Hematopoietic multipotent progenitor cell treated with erythropoietin and hydrocortisone succinate and interleukin-3 and kit ligand, for 15 days (in vitro differentiated cells): ENCODE results near the gene POLR1E.
"Not testable (repeated sequence)": the region's sequence is repeated elsewhere in the genome, so short reads cannot be mapped to it uniquely, and the experiment has no call there.

Experiments
- DNase-seq: peaks from one replicate; pipeline ENCODE4 v3.0.0-alpha.2; 2015; ENCODE audit warnings: low spot score

The POLR1E gene

DNA sequence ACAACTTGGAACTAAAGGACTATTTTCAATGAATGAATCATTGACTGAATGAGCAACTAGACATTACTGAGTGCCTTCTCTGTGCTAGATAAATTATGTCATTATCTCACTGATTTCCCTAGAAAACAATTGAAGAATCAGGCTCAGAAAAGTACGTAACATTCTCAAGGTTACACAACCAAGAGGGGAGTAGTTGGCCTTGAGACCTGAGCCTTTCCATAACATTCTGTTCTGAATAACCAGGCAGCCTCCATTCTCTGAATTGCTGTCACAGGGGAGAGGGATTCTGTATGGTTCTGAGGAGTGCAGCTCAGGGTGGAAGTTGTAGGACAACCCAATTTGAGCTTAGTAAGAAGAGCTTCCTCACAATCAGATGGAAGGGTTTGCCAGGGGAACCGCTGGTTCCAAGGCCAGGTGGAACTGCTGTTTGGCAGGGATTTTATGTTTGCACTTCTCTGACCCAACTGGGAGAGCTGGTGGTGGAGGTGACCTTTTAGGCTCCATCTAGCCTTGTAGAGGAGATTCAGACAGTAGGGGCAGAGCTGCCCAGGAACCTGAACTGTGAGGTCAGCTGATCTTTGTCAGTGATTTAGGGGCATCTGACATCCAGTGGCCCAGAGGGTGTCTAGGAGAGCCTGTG lies 16.3 kb downstream of the POLR1E start:
- DNase-seq, result no peak

- DNase-seq, result no peak
Measured at GRCh38 chr9:37503736-37504135, 18.0 kb downstream of the POLR1E start.

GRCh38 chr9:37504605-37505004 lies 18.9 kb downstream of the POLR1E start:
- DNase-seq, result no peak

DNA sequence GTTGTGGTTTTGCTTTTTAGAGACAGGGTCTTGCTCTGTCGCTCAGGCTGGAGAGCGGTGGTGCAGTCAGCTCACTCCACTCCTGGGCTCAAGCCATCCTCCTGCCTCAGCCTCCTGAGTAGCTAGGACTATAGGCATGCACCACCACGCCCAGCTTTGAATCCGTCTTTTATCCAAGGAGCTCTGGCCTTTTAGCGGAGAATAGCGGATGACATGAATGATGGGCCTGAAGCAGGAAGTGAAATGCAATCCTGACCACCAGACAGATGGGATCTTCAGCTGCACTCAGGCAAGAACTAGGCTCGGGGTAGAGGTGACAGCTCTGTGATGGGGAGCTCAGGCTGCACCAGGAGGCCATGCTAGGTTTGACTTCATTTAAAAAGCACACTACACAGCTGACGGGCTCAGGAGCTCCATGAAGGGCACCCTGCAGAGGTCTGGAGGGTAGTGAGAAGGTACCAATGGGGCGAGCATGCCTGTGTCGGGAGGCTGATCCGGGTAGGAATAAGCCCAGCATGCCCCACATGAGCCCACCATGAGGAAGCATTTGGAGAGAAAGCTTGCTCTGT lies 21.9 kb downstream of the POLR1E start:
- no peak for DNase-seq

DNA sequence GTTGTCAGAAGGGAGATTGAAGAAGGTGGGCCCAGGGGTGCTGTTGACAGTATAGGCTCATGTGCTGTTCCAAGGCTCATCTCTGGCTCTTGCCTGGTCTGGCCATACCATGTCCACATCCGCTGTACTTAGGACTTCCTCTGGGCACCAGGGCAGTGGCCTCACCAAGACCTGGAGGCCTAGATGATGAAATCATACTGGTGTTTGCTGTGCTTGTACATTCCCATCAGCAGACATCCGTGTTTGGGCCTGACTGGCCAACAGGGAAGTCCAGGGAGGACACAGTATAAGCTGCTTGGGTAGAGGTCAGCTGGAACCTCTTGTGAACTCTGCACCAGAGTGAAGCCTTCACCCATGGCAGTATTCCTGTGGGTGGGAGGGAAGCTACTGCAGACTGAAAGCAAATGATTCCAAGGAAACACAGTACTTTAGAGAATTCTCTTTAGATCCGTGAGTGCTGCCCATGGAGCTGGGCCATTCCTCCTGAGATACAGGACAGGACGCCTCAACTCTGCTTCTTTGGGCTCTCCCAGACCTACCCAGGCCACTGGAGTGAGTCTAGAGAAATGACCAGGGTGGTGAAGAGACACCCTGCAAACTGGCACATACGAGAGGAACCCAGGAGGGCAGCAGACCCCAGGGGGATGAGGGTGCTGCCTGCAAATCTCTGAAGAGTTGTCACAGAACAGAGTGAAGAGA lies 22.5 kb downstream of the POLR1E start:
- DNase-seq, result no peak

DNA sequence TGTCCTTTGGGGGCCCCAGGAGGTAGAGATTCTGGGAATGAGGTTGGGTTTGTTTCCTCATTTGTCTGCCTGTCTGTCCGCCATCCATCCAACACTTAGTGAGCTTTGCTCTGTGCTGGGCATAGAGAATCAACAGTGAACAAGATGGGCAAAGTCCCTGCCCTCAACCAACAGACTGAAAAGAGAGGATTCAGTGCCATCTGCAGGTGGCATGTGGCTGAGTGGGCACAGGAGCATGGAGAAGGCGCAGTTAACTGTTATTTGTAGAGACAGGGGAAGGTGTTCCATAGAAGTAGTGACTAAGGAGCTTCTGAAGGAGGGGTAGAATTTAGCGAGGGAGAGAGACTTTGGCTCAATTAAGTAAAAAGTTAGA lies 23.1 kb downstream of the POLR1E start:
- DNase-seq, result peak; percentile 8

DNA sequence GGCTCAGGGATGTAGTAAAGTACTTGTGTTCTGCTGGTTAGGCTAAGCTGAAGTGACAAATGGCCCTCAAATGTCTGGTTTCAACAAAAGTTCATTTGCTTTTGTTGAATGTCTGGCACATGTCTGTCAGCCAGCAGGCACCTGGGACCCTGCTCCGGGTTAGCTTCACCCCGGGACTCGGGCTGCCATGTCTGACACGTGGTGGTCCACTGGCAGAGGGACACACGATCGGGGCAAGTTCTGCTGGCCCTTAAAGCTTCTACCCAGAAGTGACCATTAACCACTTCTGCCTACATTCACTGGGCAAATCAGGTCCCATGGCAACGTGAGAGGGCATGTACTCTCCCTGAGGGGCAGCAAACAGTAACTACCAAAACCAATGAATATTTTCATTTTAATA lies 23.8 kb downstream of the POLR1E start:
- DNase-seq, result no peak

- not testable (repeated sequence) for DNase-seq
Measured at GRCh38 chr9:37510053-37510452, 24.3 kb downstream of the POLR1E start.

- no peak for DNase-seq
Measured at GRCh38 chr9:37511016-37512010, 25.6 kb downstream of the POLR1E start.

DNA sequence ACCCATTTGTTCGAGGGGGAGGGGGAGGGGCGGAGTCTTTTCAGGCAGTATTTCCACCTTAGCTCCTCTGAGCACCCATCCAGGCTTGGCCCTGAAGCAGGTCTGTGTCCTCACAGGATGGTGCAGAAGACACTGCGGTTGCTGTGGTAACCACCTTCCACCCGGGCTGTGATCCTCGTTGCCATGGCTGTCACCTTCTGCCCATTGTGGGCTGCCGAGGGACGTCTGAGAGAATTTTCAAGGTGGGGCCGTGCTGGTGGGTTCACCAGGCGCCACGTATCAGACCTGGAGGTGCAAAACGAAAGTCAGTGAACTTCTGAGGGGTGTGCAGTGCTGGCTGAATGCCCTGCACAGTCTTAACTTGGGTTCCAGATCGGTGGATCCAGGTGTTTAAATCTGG lies 26.7 kb downstream of the POLR1E start:
- DNase-seq, result no peak

DNA sequence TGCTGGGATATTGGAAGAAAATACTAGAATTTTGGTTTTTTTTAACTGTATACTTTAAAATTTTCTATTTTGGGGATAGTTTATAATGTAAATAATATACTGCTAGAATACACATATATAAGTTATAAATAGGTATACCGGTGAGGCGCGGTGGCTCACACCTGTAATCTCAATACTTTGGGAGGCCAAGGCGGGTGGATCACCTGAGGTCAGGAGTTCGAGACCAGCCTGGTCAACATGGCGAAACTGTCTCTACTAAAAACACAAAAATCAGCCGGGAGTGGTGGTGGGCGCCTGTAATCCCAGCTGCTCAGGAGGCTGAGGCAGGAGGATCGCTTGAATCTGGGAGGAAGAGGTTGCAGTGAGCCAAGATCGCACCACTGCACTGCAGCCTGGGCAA lies 28.7 kb downstream of the POLR1E start:
- not testable (repeated sequence) for DNase-seq

GRCh38 chr9:37514999-37515398 lies 29.3 kb downstream of the POLR1E start:
- no peak for DNase-seq

DNA sequence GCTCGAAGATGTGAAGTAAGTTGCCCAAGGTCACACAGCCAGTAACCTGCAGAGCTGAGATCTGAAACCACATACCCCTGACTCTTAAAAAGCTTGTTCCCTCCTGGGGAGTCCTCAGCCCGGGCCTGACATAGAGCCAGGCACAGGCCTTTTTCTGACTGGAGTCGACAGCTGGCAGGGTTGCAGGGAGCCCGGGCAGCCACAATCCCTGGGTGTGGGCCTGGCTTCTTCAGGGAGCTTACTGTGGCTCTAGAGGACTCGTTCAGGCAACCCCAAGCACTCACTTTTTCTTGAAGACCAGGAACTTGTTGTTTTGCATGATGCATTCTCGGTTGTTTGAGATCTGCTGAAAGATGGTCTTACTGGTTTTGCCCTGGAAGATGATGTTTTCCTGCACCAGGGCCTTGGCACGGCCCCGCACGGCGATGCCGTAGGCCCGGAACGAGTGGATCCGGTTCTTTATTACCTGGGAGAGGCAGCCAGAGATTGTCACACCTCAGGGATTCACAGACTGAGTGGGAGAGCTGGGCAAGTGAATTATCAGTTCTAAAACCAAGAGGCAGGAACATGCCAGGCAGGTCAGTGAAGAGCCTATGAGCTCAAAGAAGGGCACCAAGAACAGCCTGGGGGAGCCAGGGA lies 30.0 kb downstream of the POLR1E start:
- no peak for DNase-seq

- no peak for DNase-seq
Measured at GRCh38 chr9:37517923-37518322, 32.2 kb downstream of the POLR1E start.

DNA sequence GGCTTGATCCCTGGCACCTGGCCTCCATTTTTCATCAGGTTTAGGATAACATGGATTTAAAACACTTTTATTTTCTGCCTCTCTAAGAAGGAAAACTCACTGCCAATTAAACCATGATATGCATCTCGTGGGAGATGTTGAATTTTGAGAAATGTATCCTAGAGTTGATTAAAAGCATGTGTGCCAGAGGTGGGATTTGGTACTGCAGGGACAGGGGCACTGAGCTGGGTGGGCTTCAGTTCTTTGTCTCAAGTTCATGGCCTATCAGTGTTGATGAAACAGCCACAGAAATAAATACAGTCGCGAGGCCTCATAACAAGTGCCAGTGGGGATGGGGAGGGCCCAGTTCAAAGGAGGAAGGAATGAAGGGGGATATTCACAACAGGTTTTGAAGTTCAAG lies 34.9 kb downstream of the POLR1E start:
- no peak for DNase-seq

DNA sequence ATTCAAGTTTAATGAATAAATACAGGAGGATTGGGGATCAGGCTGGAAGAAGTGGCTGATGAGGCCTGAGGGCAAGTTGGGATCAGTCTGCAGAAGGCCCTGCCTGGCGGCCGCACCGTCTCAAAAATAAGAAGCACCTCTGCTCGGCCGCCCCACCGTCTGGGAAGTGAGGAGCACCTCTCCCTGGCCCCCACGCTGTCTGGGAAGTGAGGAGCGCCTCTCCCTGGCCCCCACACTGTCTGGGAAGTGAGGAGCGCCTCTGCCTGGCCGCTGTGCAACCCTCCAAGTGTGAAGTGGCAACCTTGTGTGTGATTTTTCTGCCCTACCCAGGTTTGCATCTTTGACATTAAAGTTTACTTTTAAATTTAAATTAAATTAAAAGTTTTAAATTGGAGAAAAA lies 35.4 kb downstream of the POLR1E start:
- no peak for DNase-seq

DNA sequence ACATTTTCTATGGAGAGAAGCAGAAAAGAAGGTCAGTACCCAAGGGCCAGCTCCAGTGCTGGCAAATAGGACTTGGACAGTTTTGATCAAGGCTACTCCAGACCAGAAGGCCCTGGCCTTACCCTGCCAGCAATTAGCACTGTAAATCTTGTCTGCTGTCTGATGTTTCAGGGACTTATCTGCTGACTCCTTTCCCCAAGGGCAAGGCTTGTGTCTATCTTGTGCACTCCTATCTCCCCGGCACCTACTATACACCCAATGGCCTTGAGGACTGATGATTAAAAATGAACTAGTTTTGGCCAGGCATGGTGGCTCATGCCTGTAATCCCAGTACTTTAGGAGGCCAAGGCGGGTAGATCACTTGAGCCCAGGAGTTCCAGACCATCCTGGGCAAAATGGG lies 37.2 kb downstream of the POLR1E start:
- DNase-seq, result no peak

DNA sequence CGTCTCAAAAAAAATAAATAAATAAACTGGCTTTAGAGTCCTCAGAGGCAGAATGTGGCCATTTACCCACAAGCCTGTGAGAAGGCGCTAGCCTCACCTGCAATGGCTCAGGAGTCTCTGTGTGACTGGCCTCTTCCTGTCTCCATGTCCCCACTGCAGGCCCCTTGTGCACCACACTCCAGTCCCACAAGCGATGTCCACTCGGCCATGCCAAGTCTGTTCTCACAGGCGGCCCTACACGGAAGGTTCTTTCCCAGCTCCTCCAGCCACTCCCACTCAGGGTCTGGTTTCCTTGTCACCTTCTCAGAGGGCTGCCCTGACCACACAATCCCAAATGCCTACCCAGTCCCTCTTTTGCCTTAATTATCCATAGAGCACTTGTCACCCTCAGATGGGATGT lies 38.2 kb downstream of the POLR1E start:
- no peak for DNase-seq

DNA sequence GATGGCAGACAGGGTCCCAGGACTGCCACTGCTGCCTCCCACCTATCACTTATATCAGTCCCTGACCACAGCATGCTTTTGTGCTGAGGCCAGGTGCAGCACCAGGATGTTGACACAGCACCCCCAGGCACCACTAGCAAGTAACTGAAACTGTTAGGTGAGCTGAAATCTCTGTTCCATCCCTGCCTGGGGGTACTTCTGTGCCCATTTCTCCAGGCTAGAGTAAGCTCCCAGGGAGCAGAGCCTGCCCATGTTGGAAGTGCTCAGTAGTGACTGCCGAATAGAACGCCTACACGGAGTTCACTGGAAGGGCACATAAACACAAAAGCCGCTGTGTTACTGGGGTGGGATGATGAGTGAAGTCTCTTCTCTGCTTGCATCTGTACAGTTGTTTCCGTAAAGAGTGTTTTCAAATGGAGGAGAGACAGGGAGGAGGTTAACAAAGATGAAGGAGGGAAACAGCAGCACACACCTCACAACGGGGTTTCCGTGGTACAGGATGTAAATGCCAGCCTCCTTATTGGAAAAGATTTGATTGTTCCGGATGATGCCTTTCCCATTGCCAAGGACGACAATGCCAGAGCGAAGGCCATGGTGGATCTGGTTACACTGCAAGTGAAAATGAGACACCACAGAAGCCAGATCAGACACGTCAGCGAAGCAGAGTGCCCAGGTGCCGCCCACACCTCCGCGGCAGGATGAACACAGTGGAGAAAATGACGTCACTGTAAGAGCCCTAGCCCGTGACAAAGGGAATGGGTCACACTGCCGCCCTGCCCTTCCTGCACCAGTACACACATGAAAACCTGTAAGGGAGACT lies 43.1 kb downstream of the POLR1E start:
- no peak for DNase-seq

GRCh38 chr9:37531699-37532098 lies 46.0 kb downstream of the POLR1E start:
- no peak for DNase-seq

DNA sequence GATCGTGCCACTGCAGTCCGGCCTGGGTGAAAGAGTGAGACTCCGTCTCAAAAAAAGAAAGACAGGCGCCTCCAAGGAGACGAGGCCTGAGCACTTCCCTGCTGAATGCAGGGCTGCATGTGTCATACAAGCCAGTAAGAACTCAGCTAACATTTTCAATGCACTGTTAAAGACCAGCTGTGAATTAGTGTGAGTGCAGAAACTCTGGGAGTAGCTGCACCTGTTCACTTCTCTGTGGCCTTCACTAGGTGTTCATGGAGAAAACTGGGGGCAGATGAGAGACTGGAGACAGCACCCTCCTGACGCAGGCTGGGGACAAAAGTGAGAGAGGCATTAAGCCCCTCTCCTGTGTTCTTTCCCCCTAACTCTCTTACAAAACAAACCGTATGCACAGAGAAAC lies 48.7 kb downstream of the POLR1E start:
- DNase-seq, result no peak
